Spleen (tissue), 7 donors: ENCODE data around the gene RAMP2.

Source experiments
- CTCF ChIP-seq, 11 experiments: fragments of 200-600 bp in 7 of 11; fragments of 450-650 bp in 4 of 11; sonication (generic) in 4 of 11; IDR thresholded peaks in 8 of 11; conservative IDR thresholded peaks in 3 of 11; 1 replicate in 7 of 11; 2 replicates in 4 of 11; pipeline versions ENCODE4 v1.4.0 to v1.8.0; 2016 to 2021; ENCODE audit warnings: antibody characterized with exemption in 11 of 11, inconsistent platforms in 4 of 11, mild to moderate bottlenecking in 1 of 11
- POLR2A ChIP-seq, 3 donors: fragments of 450-650 bp; IDR thresholded peaks; one replicate each; pipeline ENCODE4 v1.5.1; 2017; ENCODE audit warnings: antibody characterized with exemption in 3 of 3, mild to moderate bottlenecking in 1 of 3
- POLR2AphosphoS5 ChIP-seq, 3 donors: sonication (generic); formaldehyde crosslinking; IDR thresholded peaks; one replicate each; pipeline ENCODE4 v1.5.1; 2017; ENCODE audit warnings: antibody characterized with exemption in 3 of 3
- donor health status: DM: no; HTN: no; CAD: no; lungs with moderate emphysema.
- donor health status: DM: no; HTN: no; CAD: no.
- donor health status: DM: no; HTN: no; CAD: no.

GRCh38 chr17:42809250-42809649 lies 48.2 kb downstream of the RAMP2 start:
- no peak for TF ChIP-seq CTCF (IDR thresholded peaks at IDR 0.05 in 8 of 11, conservative IDR thresholded peaks at IDR 0.05 in 3 of 11)
- TF ChIP-seq POLR2A (IDR thresholded peaks at IDR 0.05): no peak
- TF ChIP-seq POLR2AphosphoS5 (IDR thresholded peaks at IDR 0.05): no peak
